K562 treated with DMSO at 1 percent for 4 hours (cell line): Measurements from ENCODE around the gene PTRHD1. TPM values are rescaled to one million over a fixed set of nuclear protein-coding genes. Genes with fewer than 3 reads are reported as not detected.

Experiments used
- total RNA-seq: library from RNA; unstranded; fragments of 300-600 nt; gene quantifications from 2 replicates; pipeline ENCODE4 v1.2.3, GENCODE V29; 2022; ENCODE audit not compliant: insufficient read depth

PTRHD1 gene, protein sequence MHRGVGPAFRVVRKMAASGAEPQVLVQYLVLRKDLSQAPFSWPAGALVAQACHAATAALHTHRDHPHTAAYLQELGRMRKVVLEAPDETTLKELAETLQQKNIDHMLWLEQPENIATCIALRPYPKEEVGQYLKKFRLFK
- total RNA-seq: 40.6 and 56.2 TPM in 2 replicates

DNA sequence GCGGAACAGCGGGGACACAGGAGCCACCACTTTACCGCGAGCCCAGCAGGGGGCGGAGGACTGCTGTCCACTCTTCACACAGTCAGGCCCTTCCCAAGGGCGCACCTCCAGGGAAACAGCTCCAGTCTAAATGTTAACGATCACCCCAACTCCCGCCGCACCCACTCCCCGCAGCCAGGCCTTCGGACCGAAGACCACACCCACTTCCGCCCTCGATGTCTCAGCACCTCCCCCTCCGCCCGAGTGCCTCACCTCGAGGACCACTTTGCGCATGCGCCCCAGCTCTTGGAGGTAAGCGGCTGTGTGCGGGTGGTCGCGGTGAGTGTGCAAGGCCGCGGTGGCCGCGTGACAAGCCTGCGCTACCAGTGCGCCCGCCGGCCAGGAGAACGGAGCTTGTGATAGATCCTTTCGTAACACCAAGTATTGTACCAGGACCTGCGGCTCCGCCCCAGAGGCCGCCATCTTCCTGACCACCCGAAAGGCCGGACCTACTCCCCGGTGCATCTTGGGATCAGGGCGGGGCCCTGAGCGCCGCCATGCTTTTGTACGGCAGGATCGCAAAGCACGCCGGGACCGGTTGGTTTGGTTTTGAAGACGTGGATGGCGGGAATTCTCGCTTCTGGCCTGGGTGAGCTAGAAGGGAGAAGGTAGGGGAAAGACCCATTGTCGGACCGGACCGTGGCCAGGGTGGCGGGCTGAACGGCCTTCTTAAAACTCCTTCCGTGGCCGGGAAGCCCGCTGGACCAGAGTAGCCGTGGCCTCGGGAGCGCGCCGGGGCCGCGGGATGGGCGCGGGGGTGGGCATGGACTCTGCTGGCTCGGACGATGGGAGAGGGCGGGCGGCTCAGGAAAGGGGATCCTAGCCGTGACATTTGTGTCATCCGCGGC is at the start of gene PTRHD1, which contains the start of gene CENPO:
Gene PTRHD1, minus strand, starts transcription at position 518 of the 887 bp plus-strand sequence. Its CDS starts 14 bp downstream, at position 504.
Gene CENPO, plus strand, starts transcription at position 552 of the 887 bp plus-strand sequence. CDS start 495 bp downstream, outside the sequence.

Other genes with a start within 250 kb of the PTRHD1 start
- gene CENPO, start within 50 bp of the PTRHD1 start, total RNA-seq: 16.6 and 16.7 TPM in 2 replicates
- 15.7 and 24.0 TPM in 2 replicates for gene ADCY3, start 126.8 kb upstream of the PTRHD1 start, total RNA-seq
- gene DNAJC27, start 178.6 kb upstream of the PTRHD1 start, total RNA-seq: 0.55 and 1.7 TPM in 2 replicates
- not detected in 2 replicates for gene EFR3B, start 248.7 kb upstream of the PTRHD1 start, total RNA-seq